H1 (cell line): ENCODE results near the gene UBASH3A.

Experiments
- CREB1 ChIP-seq: IDR thresholded peaks from 2 replicates; pipeline ENCODE4 v1.6.1; 2012; ENCODE audit warnings: inconsistent platforms
- CTCF ChIP-seq, 3 experiments: IDR thresholded peaks; 1 replicate in 2 of 3; 2 replicates in 1 of 3; pipeline versions ENCODE4 v1.5.1 to v1.6.1; 2011; ENCODE audit warnings: low read length in 3 of 3, mild to moderate bottlenecking in 3 of 3, inconsistent platforms in 2 of 3, low read depth in 1 of 3, moderate library complexity in 1 of 3; ENCODE audit not compliant: insufficient read depth in 1 of 3; ENCODE audit errors: control extremely low read depth in 1 of 3
- GTF2F1 ChIP-seq: IDR thresholded peaks from 2 replicates; pipeline ENCODE4 v1.6.1; 2012; ENCODE audit warnings: low read depth, low read length, improper control_type of control experiment, borderline replicate concordance
- NRF1 ChIP-seq: IDR thresholded peaks from 2 replicates; pipeline ENCODE4 v1.6.1; 2011; ENCODE audit warnings: mild to moderate bottlenecking, low read depth, low read length, improper control_type of control experiment
- POLR2A ChIP-seq, 2 experiments: IDR thresholded peaks; 1 replicate in 1 of 2; 2 replicates in 1 of 2; pipeline ENCODE4 v1.6.1; 2011; ENCODE audit warnings: low read depth in 2 of 2, low read length in 2 of 2, mild to moderate bottlenecking in 2 of 2; ENCODE audit errors: control extremely low read depth in 1 of 2
- POLR2AphosphoS5 ChIP-seq: IDR thresholded peaks from 2 replicates; pipeline ENCODE4 v1.6.1; 2011; ENCODE audit warnings: low read depth, low read length
- RNF2 ChIP-seq: fragments of 200-900, 300-1000 bp; sonication (generic); IDR thresholded peaks from 2 replicates; pipeline ENCODE4 v1.7.1; 2016; ENCODE audit warnings: borderline replicate concordance, low read depth, mild to moderate bottlenecking, antibody characterized with exemption, low read length; ENCODE audit not compliant: poor library complexity, severe bottlenecking; ENCODE audit errors: missing control alignments
- SAP30 ChIP-seq: fragments of 300-600 bp; sonication (generic); IDR thresholded peaks from 2 replicates; pipeline ENCODE4 v1.7.1; 2012; ENCODE audit warnings: low read length, moderate library complexity, mild to moderate bottlenecking, inconsistent platforms; ENCODE audit not compliant: insufficient read depth, insufficient replicate concordance
- SIX5 ChIP-seq: IDR thresholded peaks from 2 replicates; pipeline ENCODE4 v1.6.1; 2011; ENCODE audit warnings: mild to moderate bottlenecking, low read depth, low read length
- YY1 ChIP-seq: IDR thresholded peaks from 2 replicates; pipeline ENCODE4 v1.6.1; 2011; ENCODE audit warnings: low read depth, mild to moderate bottlenecking, low read length
- ZNF274 ChIP-seq: IDR thresholded peaks from 2 replicates; pipeline ENCODE4 v1.7.0; 2012; ENCODE audit warnings: low read length, borderline replicate concordance; ENCODE audit errors: extremely low read depth
- TF ChIP-seq, protein P1 (sequence below): IDR thresholded peaks from 2 replicates; pipeline ENCODE4 v1.6.1; 2011; ENCODE audit warnings: low read depth, mild to moderate bottlenecking, low read length; ENCODE audit not compliant: insufficient read depth
- TF ChIP-seq, protein P2 (sequence below): IDR thresholded peaks from 2 replicates; pipeline ENCODE4 v1.6.1; 2012; ENCODE audit warnings: inconsistent platforms

DNA sequence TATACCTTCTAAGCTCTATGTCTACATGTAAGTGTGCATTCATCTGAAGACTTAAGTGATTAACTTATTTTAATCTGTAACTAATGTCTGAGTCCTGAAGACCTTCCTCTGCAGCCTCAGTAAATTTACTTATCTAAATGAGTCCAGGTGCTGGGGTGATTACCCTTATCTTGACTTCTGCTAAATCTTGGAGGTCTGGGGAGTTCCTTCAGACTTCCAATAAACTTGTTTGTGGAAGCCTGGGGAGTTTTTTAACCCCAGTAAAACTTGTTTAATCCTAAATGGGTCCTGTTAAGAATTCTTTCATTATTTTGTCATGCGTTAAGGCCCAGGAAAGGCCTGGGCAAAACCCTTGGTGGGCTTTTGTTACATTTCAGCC lies 55.4 kb downstream of the UBASH3A start:
- TF ChIP-seq RNF2 = no peak
- TF ChIP-seq POLR2AphosphoS5 = no peak
- TF ChIP-seq CREB1 = no peak
- TF ChIP-seq CTCF (IDR thresholded peaks at IDR 0.05; ENCODE audit: control extremely low read depth in 1 of 3, insufficient read depth in 1 of 3, low read depth in 1 of 3, low read length in 3 of 3) = no peak
- TF ChIP-seq SIX5 = no peak
- no peak for TF ChIP-seq POLR2A (IDR thresholded peaks at IDR 0.05; ENCODE audit: control extremely low read depth in 1 of 2, low read depth in 2 of 2, low read length in 2 of 2)
- no peak for TF ChIP-seq GTF2F1
- no peak for TF ChIP-seq ZNF274
- no peak for TF ChIP-seq YY1
- TF ChIP-seq SAP30 = no peak
- TF ChIP-seq, protein P1, sequence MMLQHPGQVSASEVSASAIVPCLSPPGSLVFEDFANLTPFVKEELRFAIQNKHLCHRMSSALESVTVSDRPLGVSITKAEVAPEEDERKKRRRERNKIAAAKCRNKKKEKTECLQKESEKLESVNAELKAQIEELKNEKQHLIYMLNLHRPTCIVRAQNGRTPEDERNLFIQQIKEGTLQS = no peak
- no peak for TF ChIP-seq NRF1
- TF ChIP-seq, protein P2, sequence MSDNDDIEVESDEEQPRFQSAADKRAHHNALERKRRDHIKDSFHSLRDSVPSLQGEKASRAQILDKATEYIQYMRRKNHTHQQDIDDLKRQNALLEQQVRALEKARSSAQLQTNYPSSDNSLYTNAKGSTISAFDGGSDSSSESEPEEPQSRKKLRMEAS = no peak
